ENCODE data around the gene NCKAP1.
"Not testable (repeated sequence)": the region's sequence is repeated elsewhere in the genome, so short reads cannot be mapped to it uniquely, and the experiment has no call there.

Gene NCKAP1

DNA sequence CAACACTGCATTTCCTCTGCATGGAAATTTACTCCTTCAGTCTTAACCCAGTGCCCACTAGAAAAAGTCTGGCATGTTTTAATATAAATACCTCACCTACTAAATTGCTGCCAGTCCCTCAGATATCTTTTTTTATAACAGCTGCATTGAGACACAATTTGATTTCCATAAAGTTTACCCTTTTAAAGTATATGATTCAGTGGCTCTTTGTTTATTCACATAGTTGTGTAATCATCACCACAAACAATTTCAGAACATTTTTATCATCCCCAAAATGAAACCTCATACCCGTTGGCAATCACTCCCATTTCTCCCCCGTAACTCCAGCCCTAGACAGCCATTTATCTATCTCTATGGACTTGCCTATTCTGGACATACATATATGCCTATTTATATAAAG, 154.8 kb downstream of the NCKAP1 start:
- Histone ChIP-seq H3K36me3 (ENCODE audit: low read depth) (no peaks in the 10 kb centered on the region), H3K27me3 (ENCODE audit: insufficient read depth, poor library complexity, severe bottlenecking) (no peaks in the 10 kb centered on the region), H3K4me3 (ENCODE audit: severe bottlenecking) (no peak overlapping the region), H3K4me1 (ENCODE audit: insufficient read depth, poor library complexity, severe bottlenecking) (no peaks in the 10 kb centered on the region), H3K9me3 (ENCODE audit: severe bottlenecking) (no peaks in the 10 kb centered on the region), H3K27ac (ENCODE audit: poor library complexity, severe bottlenecking) (no peak overlapping the region)
- no peak for ATAC-seq (ENCODE audit: low read depth)
- DNase-seq (ENCODE audit: low spot score): no peak
- TF ChIP-seq, protein P1, sequence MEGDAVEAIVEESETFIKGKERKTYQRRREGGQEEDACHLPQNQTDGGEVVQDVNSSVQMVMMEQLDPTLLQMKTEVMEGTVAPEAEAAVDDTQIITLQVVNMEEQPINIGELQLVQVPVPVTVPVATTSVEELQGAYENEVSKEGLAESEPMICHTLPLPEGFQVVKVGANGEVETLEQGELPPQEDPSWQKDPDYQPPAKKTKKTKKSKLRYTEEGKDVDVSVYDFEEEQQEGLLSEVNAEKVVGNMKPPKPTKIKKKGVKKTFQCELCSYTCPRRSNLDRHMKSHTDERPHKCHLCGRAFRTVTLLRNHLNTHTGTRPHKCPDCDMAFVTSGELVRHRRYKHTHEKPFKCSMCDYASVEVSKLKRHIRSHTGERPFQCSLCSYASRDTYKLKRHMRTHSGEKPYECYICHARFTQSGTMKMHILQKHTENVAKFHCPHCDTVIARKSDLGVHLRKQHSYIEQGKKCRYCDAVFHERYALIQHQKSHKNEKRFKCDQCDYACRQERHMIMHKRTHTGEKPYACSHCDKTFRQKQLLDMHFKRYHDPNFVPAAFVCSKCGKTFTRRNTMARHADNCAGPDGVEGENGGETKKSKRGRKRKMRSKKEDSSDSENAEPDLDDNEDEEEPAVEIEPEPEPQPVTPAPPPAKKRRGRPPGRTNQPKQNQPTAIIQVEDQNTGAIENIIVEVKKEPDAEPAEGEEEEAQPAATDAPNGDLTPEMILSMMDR (IDR thresholded peaks at IDR 0.05; ENCODE audit: poor library complexity, severe bottlenecking): no peak

DNA sequence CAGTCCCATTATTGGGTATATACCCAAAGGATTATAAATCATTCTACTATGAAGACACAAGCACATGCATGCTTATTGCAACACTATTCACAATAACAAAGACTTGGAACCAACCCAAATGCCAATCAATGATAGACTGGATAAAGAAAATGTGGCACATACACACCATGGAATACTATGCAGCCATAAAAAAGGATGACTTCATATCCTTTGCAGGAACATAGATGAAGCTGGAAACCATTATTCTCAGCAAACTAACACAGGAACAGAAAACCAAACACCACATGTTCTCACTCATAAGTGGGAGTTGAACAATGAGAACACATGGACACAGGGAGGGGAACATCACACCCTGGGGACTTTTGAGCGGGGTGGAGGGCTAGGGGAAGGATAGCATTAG, 158.2 kb downstream of the NCKAP1 start:
- not testable (repeated sequence) for H3K36me3 ChIP-seq (ENCODE audit: low read depth); H3K9me3 ChIP-seq (ENCODE audit: severe bottlenecking); H3K4me1 ChIP-seq (ENCODE audit: insufficient read depth, poor library complexity, severe bottlenecking); DNase-seq (ENCODE audit: low spot score); H3K27me3 ChIP-seq (ENCODE audit: insufficient read depth, poor library complexity, severe bottlenecking); H3K4me3 ChIP-seq (ENCODE audit: severe bottlenecking); H3K27ac ChIP-seq (ENCODE audit: poor library complexity, severe bottlenecking); ATAC-seq (ENCODE audit: low read depth)

DNA sequence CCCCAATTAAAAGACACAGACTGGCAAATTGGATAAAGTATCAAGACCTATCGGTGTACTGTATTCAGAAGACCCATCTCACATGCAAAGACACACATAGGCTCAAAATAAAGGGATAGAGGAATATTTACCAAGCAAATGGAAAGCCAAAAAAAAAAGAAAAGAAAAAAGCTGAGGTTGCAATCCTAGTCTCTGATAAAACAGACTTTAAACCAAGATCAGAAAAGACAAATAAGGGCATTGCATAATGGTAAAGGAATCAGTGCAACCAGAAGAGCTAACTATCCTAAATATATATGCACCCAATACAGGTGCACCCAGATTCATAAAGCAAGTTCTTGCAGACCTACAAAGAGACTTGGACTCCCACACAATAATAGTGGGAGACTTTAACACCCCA, 161.6 kb downstream of the NCKAP1 start:
- H3K9me3 ChIP-seq (ENCODE audit: severe bottlenecking); H3K4me3 ChIP-seq (ENCODE audit: severe bottlenecking); H3K4me1 ChIP-seq (ENCODE audit: insufficient read depth, poor library complexity, severe bottlenecking); DNase-seq (ENCODE audit: low spot score); H3K36me3 ChIP-seq (ENCODE audit: low read depth); H3K27ac ChIP-seq (ENCODE audit: poor library complexity, severe bottlenecking); H3K27me3 ChIP-seq (ENCODE audit: insufficient read depth, poor library complexity, severe bottlenecking); ATAC-seq (ENCODE audit: low read depth): not testable (repeated sequence)

DNA sequence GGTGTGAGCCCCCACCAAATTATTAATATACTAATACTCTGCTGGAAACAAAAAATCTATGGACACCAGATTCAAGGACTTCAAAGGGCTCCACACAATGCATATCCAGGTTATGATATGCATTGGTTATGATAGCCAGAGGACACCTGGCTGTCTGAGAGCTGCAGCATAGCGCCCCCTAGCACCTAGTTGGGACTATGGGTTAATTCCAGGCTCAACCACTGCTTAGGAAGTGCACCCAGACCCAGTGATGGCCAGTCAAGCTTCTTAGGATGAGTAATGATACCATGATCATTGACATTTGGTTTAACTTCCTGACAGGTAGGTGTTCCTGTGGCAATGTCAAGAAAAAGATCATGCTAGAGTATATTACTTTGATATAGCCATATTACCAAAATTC, 168.0 kb downstream of the NCKAP1 start:
- Histone ChIP-seq H3K9me3 (ENCODE audit: severe bottlenecking) (no peaks in the 10 kb centered on the region), H3K36me3 (ENCODE audit: low read depth) (no peaks in the 10 kb centered on the region), H3K4me1 (ENCODE audit: insufficient read depth, poor library complexity, severe bottlenecking) (no peaks in the 10 kb centered on the region), H3K4me3 (ENCODE audit: severe bottlenecking) (no peak overlapping the region), H3K27ac (ENCODE audit: poor library complexity, severe bottlenecking) (no peak overlapping the region), H3K27me3 (ENCODE audit: insufficient read depth, poor library complexity, severe bottlenecking) (no peaks in the 10 kb centered on the region)
- ATAC-seq (ENCODE audit: low read depth) (no peak), DNase-seq (ENCODE audit: low spot score) (no peak)
- TF ChIP-seq, protein P1 (IDR thresholded peaks at IDR 0.05; ENCODE audit: poor library complexity, severe bottlenecking): no peak

DNA sequence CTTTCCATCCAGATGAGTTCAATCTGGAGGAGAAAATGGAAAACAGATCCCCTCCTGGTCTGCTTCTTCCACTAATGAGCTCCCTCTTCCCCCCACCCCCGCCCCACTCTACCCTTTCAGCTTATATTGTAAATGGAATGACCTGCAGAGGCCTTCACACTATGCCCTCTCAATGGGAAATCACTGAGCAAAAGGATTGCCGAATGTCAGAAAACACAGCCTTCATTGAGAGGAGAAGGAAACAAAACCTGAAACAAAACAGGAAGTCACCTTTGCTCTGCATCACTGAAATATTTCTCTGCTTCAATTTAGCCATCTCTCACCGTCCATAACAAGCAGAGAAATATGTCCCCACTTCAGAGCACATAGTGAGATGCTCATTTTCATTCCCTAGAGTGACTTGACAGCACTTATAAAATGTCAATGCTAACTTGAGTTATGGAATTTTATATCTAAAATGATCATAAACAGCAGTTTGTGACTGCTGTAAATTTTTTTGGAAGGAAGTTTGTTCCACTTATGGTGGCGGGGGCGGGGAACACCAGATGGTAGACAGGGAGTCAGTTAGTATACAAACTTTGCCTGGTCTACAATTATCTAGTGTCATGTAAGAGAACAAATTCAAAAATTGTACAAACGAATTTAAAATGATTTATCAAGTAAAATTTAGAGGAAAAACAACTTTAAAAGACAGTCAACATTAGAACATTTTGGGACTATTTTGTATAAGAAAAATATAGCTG, 170.0 kb downstream of the NCKAP1 start:
- Histone ChIP-seq H3K4me3 (ENCODE audit: severe bottlenecking) (no peak overlapping the region), H3K4me1 (ENCODE audit: insufficient read depth, poor library complexity, severe bottlenecking) (no peaks in the 10 kb centered on the region), H3K27me3 (ENCODE audit: insufficient read depth, poor library complexity, severe bottlenecking) (no peaks in the 10 kb centered on the region), H3K36me3 (ENCODE audit: low read depth) (no peaks in the 10 kb centered on the region), H3K27ac (ENCODE audit: poor library complexity, severe bottlenecking) (no peak overlapping the region), H3K9me3 (ENCODE audit: severe bottlenecking) (no peaks in the 10 kb centered on the region)
- no peak for DNase-seq (ENCODE audit: low spot score)
- TF ChIP-seq, protein P1 (IDR thresholded peaks at IDR 0.05; ENCODE audit: poor library complexity, severe bottlenecking): no peak
- no peak for ATAC-seq (ENCODE audit: low read depth)

DNA sequence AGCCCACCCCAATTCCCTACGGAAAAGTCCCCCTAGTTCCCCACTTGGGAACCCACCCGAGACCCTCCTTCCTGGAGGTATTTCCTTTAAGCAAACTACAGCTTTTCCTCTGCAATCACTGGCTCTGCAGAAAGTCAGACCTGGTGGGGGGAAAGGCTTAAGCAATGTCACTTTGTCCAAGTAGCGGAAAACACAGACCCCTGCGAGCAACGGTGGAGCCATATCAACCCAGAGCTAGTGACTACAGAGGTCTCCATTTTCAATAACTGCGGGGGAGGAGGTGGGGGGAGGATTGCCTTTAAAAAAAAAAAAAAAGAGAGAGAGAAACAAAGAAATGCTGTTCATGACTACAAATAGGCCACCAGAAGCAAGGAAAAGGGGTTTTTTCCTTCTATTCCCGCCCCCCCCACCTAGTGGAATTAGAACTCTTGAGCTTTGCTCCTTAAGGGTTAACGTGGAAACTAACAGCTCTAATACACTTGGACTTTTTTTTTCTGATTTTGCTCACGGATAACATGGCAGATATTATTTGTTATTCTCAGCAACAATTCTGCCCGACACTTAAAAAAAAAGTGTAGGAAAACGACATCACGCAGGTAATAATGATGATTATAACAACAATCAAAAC, 170.7 kb downstream of the NCKAP1 start:
- no peak for ATAC-seq (ENCODE audit: low read depth)
- H3K4me3 ChIP-seq (ENCODE audit: severe bottlenecking): peak overlapping the region; percentile 18

More for the DNA sequence above, 170.7 kb downstream of the NCKAP1 start:
- Histone ChIP-seq H3K36me3 (ENCODE audit: low read depth) (no peaks in the 10 kb centered on the region), H3K4me1 (ENCODE audit: insufficient read depth, poor library complexity, severe bottlenecking) (no peaks in the 10 kb centered on the region), H3K9me3 (ENCODE audit: severe bottlenecking) (no peaks in the 10 kb centered on the region), H3K27ac (ENCODE audit: poor library complexity, severe bottlenecking) (no peak overlapping the region), H3K27me3 (ENCODE audit: insufficient read depth, poor library complexity, severe bottlenecking) (no peaks in the 10 kb centered on the region)
- DNase-seq (ENCODE audit: low spot score): no peak
- TF ChIP-seq, protein P1 (IDR thresholded peaks at IDR 0.05; ENCODE audit: poor library complexity, severe bottlenecking): no peak

All from RWPE2 (cell line).